ENCODE results near the gene SSX2IP.

GRCh38 chr1:84719543-84720217 lies 29.4 kb upstream of the SSX2IP start:
- TF ChIP-seq, protein P1, sequence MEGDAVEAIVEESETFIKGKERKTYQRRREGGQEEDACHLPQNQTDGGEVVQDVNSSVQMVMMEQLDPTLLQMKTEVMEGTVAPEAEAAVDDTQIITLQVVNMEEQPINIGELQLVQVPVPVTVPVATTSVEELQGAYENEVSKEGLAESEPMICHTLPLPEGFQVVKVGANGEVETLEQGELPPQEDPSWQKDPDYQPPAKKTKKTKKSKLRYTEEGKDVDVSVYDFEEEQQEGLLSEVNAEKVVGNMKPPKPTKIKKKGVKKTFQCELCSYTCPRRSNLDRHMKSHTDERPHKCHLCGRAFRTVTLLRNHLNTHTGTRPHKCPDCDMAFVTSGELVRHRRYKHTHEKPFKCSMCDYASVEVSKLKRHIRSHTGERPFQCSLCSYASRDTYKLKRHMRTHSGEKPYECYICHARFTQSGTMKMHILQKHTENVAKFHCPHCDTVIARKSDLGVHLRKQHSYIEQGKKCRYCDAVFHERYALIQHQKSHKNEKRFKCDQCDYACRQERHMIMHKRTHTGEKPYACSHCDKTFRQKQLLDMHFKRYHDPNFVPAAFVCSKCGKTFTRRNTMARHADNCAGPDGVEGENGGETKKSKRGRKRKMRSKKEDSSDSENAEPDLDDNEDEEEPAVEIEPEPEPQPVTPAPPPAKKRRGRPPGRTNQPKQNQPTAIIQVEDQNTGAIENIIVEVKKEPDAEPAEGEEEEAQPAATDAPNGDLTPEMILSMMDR (IDR thresholded peaks at IDR 0.05; ENCODE audit: low read depth, low read length, poor library complexity, severe bottlenecking): no peak
- TF ChIP-seq EZH2phosphoT487 (IDR thresholded peaks at IDR 0.05; ENCODE audit: borderline replicate concordance, low read length): no peak

Data from DOHH2 (cell line).